Tibial nerve (tissue), 4 donors: ENCODE measurements around the gene TESMIN. TPM values are rescaled to one million over a fixed set of nuclear protein-coding genes. Genes with fewer than 3 reads are reported as not detected.

ENCODE experiments used
- DNase-seq, 2 donors: peaks; one replicate each; pipeline ENCODE4 v3.0.0-alpha.2; 2019; ENCODE audit warnings: low spot score in 2 of 2
- H3K27ac ChIP-seq, 4 donors: fragments of 200-600 bp; sonication (generic) in 3 of 4; one replicate each; pipeline ENCODE4 v1.5.1; 2017 to 2019; ENCODE audit warnings: mild to moderate bottlenecking in 1 of 4
- H3K27me3 ChIP-seq, 2 donors: fragments of 200-600 bp; sonication (generic) in 1 of 2; one replicate each; pipeline versions ENCODE4 v1.5.1 to v1.6.0; 2017 to 2019
- H3K36me3 ChIP-seq, 3 donors: fragments of 200-600 bp; sonication (generic); one replicate each; pipeline ENCODE4 v1.5.1; 2018 to 2019
- H3K4me1 ChIP-seq, 4 donors: fragments of 200-600 bp; sonication (generic) in 3 of 4; one replicate each; pipeline ENCODE4 v1.5.1; 2017 to 2019
- H3K4me3 ChIP-seq, 4 donors: fragments of 200-600 bp; sonication (generic) in 3 of 4; one replicate each; pipeline ENCODE4 v1.5.1; 2017 to 2019; ENCODE audit warnings: mild to moderate bottlenecking in 1 of 4, moderate library complexity in 1 of 4
- H3K9me3 ChIP-seq, 4 donors: fragments of 200-600 bp; sonication (generic) in 3 of 4; one replicate each; pipeline ENCODE4 v1.5.1; 2017 to 2019
- CTCF ChIP-seq, 5 experiments: fragments of 200-600 bp in 3 of 5; fragments of 450-650 bp in 2 of 5; sonication (generic) in 3 of 5; IDR thresholded peaks; one replicate each; pipeline ENCODE4 v1.5.1; 2016 to 2019; ENCODE audit warnings: antibody characterized with exemption in 5 of 5, mild to moderate bottlenecking in 3 of 5, moderate library complexity in 2 of 5
- EP300 ChIP-seq, 2 donors: sonication (generic); formaldehyde crosslinking; IDR thresholded peaks; one replicate each; pipeline ENCODE4 v1.6.1; 2017; ENCODE audit warnings: antibody characterized with exemption in 2 of 2, mild to moderate bottlenecking in 1 of 2
- POLR2A ChIP-seq, 2 donors: fragments of 450-650 bp; IDR thresholded peaks; one replicate each; pipeline ENCODE4 v1.6.1; 2017; ENCODE audit warnings: antibody characterized with exemption in 2 of 2, mild to moderate bottlenecking in 2 of 2, moderate library complexity in 2 of 2
- WGBS, 2 donors: methylation state at CpG; one replicate each; pipeline ENCODE4 v1.1.5; 2018; 5-methylcytosine and 5-hydroxymethylcytosine counted together
- total RNA-seq, 4 donors: library from RNA; depleted of rRNA; stranded (reverse); fragments of >200 nt; gene quantifications; one replicate each; pipeline ENCODE4 v1.1.0, GENCODE V29; 2016

The TESMIN gene
- total RNA-seq, 4 donors from 2014 or later, result 0.42 TPM; not detected in 3

GRCh38 chr11:68689737-68690625 lies 61.3 kb downstream of the TESMIN start:
- H3K9me3 ChIP-seq, result no peaks in the 10 kb centered on the region
- H3K4me3 ChIP-seq, result no peak overlapping the region
- no peak for TF ChIP-seq POLR2A (IDR thresholded peaks at IDR 0.05)
- TF ChIP-seq CTCF (IDR thresholded peaks at IDR 0.05), result no peak
- no peak for TF ChIP-seq EP300 (IDR thresholded peaks at IDR 0.05)
- peaks cover 0 to 39% of the 10 kb centered on the region in 2 donors for H3K27me3 ChIP-seq
- H3K36me3 ChIP-seq, result no peaks in the 10 kb centered on the region
- 61 to 63% methylated on average over 14 of the region's 14 CpGs for WGBS, 2 donors
- H3K27ac ChIP-seq, result no peak overlapping the region
- no peak for DNase-seq
- H3K4me1 ChIP-seq, result peaks cover 0 to 3% (median 0%) of the 10 kb centered on the region in 4 donors

- peaks cover 0 to 48% of the 10 kb centered on the region in 2 donors for H3K27me3 ChIP-seq
- no peak for DNase-seq
Observed at GRCh38 chr11:68688881-68689280, 62.4 kb downstream of the TESMIN start.

GRCh38 chr11:68687986-68688385 lies 63.3 kb downstream of the TESMIN start:
- no peaks in the 10 kb centered on the region for H3K36me3 ChIP-seq
- H3K9me3 ChIP-seq, result no peaks in the 10 kb centered on the region
- H3K27me3 ChIP-seq, result peaks cover 0 to 57% of the 10 kb centered on the region in 2 donors
- no peak overlapping the region for H3K4me3 ChIP-seq
- no peak for DNase-seq
- TF ChIP-seq EP300 (IDR thresholded peaks at IDR 0.05), result no peak
- no peak for TF ChIP-seq POLR2A (IDR thresholded peaks at IDR 0.05)
- TF ChIP-seq CTCF (IDR thresholded peaks at IDR 0.05), result no peak
- peaks cover 0 to 16% (median 3%) of the 10 kb centered on the region in 4 donors for H3K4me1 ChIP-seq
- H3K27ac ChIP-seq, result no peak overlapping the region
- 95 to 96% methylated on average over 10 to 14 of the region's 14 CpGs for WGBS, 2 donors

More at GRCh38 chr11:68688881-68689280, 62.4 kb downstream of the TESMIN start:
- H3K36me3 ChIP-seq, result no peaks in the 10 kb centered on the region
- H3K4me3 ChIP-seq, result no peak overlapping the region
- no peaks in the 10 kb centered on the region for H3K9me3 ChIP-seq
- 83 to 90% methylated on average over 12 of the region's 12 CpGs for WGBS, 2 donors
- peaks cover 0 to 14% (median 3%) of the 10 kb centered on the region in 4 donors for H3K4me1 ChIP-seq
- no peak overlapping the region for H3K27ac ChIP-seq
- no peak for TF ChIP-seq EP300 (IDR thresholded peaks at IDR 0.05)
- TF ChIP-seq CTCF (IDR thresholded peaks at IDR 0.05), result no peak
- no peak for TF ChIP-seq POLR2A (IDR thresholded peaks at IDR 0.05)

GRCh38 chr11:68687311-68687710 lies 64.0 kb downstream of the TESMIN start:
- DNase-seq, result no peak
- no peak for TF ChIP-seq CTCF (IDR thresholded peaks at IDR 0.05)
- WGBS, 2 donors, result 42% methylated on average over 9 of the region's 9 CpGs
- H3K27me3 ChIP-seq, result peaks cover 0 to 61% of the 10 kb centered on the region in 2 donors
- no peak overlapping the region for H3K27ac ChIP-seq
- no peak overlapping the region for H3K4me3 ChIP-seq
- no peaks in the 10 kb centered on the region for H3K36me3 ChIP-seq
- no peaks in the 10 kb centered on the region for H3K9me3 ChIP-seq
- H3K4me1 ChIP-seq, result peaks cover 0 to 16% (median 3%) of the 10 kb centered on the region in 4 donors

- TF ChIP-seq EP300 (IDR thresholded peaks at IDR 0.05), result no peak
- TF ChIP-seq CTCF (IDR thresholded peaks at IDR 0.05), result no peak
- no peak for TF ChIP-seq POLR2A (IDR thresholded peaks at IDR 0.05)
- H3K27me3 ChIP-seq, result peaks cover 0 to 62% of the 10 kb centered on the region in 2 donors
- no peaks in the 10 kb centered on the region for H3K9me3 ChIP-seq
Observed at GRCh38 chr11:68686486-68686885, 64.8 kb downstream of the TESMIN start.

More at GRCh38 chr11:68686486-68686885, 64.8 kb downstream of the TESMIN start:
- no peak for DNase-seq
- Histone ChIP-seq H3K36me3 (no peaks in the 10 kb centered on the region), H3K4me1 (peaks cover 0 to 16% (median 3%) of the 10 kb centered on the region in 4 donors), H3K27ac (no peak overlapping the region), H3K4me3 (no peak overlapping the region)
- 78 to 86% methylated on average over 12 of the region's 12 CpGs for WGBS, 2 donors
